NCI-H146 treated with DMSO at 0.1 percent for 48 hours (cell line): ENCODE results near the gene TRDMT1.
"Not testable (repeated sequence)": the region's sequence is repeated elsewhere in the genome, so short reads cannot be mapped to it uniquely, and the experiment has no call there.

Experiments
- DNase-seq: peaks from one replicate; lab custom pipeline; 2025; ENCODE audit not compliant: unreplicated experiment; lab: John Stamatoyannopoulos, UW

TRDMT1 gene

DNA sequence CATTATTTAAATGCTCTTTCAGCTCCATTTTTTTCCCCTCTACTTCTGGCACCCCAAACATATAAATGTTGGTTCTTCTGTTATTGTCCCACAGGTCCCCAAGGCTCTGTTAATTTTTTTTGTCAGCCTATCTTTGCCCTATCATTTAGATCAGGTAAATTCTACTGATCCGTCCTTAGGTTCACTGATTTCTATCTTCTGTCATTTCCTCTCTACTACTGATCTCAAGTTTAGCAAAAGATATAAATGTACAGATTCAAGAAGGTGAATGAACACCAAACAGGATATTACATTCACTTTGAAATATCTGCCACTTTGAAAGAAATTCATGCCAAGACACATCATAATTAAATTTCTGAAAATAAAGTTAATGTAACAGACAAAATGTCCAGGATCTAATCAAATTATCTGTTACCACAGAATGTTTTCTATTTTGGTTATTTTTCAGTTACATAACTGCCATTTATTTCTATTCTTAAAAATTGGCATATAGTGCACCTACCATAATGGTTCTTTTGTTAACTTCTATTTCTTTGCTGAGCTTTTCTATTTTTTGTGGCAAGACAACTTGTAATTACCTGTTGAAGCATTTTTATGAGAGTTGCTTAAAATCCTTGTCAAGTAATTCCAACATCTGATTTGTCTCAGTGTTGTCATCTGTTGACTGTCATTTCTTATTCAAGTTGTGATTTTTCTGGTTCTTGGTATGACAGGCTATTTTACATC, 59.8 kb downstream of the TRDMT1 start:
- DNase-seq, result no peak

- no peak for DNase-seq
Measured at GRCh38 chr10:17140386-17140761, 61.1 kb downstream of the TRDMT1 start.

- no peak for DNase-seq
Measured at GRCh38 chr10:17138460-17139042, 62.9 kb downstream of the TRDMT1 start.

DNA sequence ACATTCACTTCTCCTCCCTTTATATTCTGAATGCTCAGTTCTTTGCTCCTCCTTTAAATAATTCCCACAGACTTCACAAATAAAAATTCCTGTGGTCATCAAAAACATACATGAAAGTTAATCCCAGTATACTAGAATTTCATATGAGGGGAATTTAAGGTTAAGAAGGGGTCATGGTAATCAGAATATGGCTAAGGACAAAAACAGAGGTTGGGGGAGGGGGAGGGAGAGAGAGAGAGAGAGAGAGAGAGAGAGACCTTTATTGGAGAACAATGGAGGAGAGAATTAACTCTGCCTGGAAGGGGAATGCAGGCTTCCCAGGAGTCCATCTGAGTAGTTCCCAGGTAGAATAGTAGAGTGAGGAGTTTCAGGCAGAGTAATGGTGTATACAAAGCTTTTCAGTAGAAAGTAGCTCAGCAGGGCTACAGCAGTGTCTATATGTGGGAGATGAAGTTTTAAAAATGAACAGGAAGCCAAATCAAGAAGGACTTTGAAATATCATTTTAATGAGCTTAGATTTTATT, 66.7 kb downstream of the TRDMT1 start:
- no peak for DNase-seq

GRCh38 chr10:17134282-17134681, 67.2 kb downstream of the TRDMT1 start:
- no peak for DNase-seq

GRCh38 chr10:17129741-17130140, 71.7 kb downstream of the TRDMT1 start, which contains the start of gene CUBN:
Gene CUBN, minus strand, starts transcription at chr10:17129811. Its CDS starts 46 bp downstream, at chr10:17129765.
- no peak for DNase-seq

DNA sequence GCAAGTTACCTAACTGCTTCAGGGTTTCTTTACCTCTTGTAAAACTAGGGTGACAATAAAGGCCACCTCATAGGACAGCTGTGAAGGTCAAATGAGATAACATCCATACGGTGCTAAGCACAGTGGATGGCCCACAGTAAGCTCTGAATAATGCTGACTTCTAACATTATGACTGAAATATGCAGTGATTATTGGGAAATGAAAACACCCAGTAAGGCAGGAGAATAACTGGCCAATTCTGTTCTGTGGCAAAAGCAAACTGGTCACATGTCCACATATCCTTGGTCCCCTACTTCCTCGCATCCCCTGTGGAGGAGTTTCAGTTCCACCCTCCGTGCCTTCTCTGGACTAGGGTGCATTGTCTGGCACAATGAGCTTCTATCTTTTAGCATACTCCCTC, 73.2 kb downstream of the TRDMT1 start:
- DNase-seq, result no peak

DNA sequence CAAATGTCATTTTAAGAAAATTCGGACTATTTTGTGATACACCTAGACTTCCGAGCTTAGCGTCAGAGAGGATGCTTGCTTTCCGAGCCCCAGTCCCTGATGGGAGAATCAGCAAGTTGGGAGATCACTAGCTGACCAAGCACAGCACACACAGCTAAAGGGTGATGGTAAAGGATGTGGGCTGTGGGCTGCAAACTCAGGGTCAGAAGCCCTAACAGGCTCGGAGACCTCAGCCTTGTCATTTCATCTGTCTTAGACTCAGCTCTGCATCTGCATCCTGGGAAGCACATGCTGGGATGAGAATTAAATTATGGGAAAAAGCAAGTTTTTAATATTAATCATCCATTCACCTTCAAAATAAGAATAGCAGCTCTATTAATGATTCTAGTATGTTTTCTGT, 75.1 kb downstream of the TRDMT1 start:
- no peak for DNase-seq

GRCh38 chr10:17125206-17125893, 76.1 kb downstream of the TRDMT1 start:
- no peak for DNase-seq

- DNase-seq, result no peak
Measured at GRCh38 chr10:17123961-17124360, 77.5 kb downstream of the TRDMT1 start.

DNA sequence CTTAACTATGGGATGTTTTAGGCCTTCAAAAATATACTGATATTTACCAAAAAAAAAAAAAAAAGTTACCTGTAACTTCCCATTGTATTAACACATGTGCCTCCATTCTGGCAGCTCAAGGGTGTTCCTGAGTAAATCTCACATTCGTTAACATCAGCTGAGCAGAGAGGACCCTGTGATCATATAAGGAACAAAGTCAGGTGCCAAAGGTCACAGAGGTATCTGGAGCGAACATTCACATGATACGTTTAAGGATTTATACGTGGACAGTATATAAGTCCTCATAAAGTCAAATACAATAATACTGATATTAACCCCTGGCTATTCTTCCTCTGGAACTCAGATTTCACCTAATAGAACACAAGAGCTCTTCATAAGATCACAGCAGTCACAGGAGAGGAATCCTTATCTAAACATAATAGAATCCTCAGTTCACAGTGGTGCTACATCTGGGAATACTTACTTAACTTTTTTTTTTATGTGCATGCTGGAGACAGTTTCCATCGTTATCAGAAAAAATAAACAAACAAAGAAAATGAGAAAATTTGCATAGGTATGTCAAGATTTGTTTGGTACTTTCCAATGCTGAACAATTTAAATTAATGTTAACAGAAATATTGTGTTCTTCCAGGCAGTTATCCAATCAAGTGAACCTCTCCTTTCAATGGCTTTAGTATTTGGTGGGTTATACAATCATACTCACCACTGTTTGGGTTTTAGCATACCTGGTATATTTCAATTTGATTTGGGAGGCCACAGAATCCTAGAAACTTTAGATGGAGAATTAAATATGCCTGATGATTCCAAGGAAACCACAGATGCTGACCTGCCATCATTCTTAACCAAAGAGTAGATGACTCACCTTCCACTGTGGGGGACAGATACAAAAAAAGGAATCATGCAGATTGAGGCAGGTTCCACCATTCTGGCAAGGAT, 78.5 kb downstream of the TRDMT1 start:
- DNase-seq, result no peak

- DNase-seq, result no peak
Measured at GRCh38 chr10:17122052-17122451, 79.4 kb downstream of the TRDMT1 start.

- DNase-seq, result no peak
Measured at GRCh38 chr10:17120694-17121093, 80.8 kb downstream of the TRDMT1 start.

GRCh38 chr10:17119845-17120244, 81.6 kb downstream of the TRDMT1 start:
- DNase-seq, result no peak

GRCh38 chr10:17116193-17116592, 85.3 kb downstream of the TRDMT1 start:
- DNase-seq, result no peak

DNA sequence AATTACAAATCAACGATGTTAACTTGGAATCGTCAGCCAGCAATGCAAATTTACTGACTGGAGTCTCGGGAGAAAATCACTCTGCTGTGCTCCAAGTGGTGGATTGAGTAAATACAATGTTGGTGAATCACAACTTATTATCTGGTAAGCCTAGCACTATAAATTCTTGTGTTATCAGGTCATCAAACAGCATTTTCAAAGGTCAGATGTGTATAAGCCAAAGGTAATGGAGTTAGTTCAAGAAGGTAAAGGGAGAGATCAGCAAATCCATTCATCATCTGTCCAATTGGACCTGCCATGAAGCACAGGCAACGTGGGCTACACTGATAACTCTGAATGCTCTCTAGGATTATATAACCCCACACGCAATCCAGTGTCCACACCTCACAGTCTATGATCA, 85.8 kb downstream of the TRDMT1 start:
- no peak for DNase-seq

- DNase-seq, result not testable (repeated sequence)
Measured at GRCh38 chr10:17114878-17115444, 86.5 kb downstream of the TRDMT1 start.

GRCh38 chr10:17113889-17114540, 87.5 kb downstream of the TRDMT1 start:
- no peak for DNase-seq

GRCh38 chr10:17113346-17113745, 88.1 kb downstream of the TRDMT1 start:
- no peak for DNase-seq

DNA sequence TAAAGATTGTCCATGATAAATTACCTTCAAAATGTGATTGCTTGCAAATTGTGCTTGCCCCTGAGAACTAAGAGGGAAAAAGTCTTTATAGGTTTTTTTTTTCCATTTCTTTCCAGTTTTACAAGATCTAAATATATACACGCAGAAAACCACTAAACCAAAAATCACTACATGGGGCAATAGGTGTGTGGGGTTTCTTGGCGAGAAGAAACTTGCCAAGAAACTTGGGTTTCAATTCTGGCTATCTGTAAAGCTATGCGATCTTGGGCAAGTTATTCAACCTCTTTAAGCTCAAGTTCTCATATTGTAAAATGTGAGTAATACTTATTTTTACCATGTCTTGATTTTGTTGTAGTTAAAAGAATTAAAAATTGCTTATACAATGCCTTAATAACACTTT, 88.9 kb downstream of the TRDMT1 start:
- no peak for DNase-seq
